GM12872 (cell line): ENCODE data around the gene ERBIN.

Experiments used
- CTCF ChIP-seq: IDR thresholded peaks from 3 replicates; pipeline ENCODE4 v1.5.1; 2011; ENCODE audit warnings: low read depth, mild to moderate bottlenecking, low read length, moderate library complexity; ENCODE audit not compliant: insufficient read depth

ERBIN gene

GRCh38 chr5:65987982-65988381 is 61.6 kb downstream of the ERBIN start:
- TF ChIP-seq CTCF: no peak

GRCh38 chr5:65989158-65989557 is 62.8 kb downstream of the ERBIN start:
- no peak for TF ChIP-seq CTCF

- TF ChIP-seq CTCF: no peak
Measured at GRCh38 chr5:65992630-65993029, 66.3 kb downstream of the ERBIN start.

GRCh38 chr5:65994117-65994786 is 67.9 kb downstream of the ERBIN start:
- TF ChIP-seq CTCF: no peak

GRCh38 chr5:65999061-65999723 is 72.8 kb downstream of the ERBIN start:
- no peak for TF ChIP-seq CTCF

DNA sequence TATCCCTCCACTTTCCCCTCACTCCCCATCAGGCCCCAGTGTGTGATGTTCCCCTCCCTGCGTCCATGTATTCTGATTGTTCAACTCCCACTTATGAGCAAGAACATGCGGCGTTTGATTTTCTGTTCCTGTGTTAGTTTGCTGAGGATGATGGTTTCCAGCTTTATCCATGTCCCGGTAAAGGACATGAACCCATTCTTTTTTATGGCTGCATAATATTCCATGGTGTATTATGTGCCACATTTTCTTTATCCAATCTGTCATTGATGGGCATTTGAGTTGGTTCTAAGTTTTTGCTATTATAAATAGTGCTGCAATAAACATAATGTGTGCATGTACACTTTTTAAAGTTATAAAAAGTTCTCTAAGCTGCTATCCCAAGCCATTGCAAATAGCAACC is 75.6 kb downstream of the ERBIN start:
- TF ChIP-seq CTCF: no peak

DNA sequence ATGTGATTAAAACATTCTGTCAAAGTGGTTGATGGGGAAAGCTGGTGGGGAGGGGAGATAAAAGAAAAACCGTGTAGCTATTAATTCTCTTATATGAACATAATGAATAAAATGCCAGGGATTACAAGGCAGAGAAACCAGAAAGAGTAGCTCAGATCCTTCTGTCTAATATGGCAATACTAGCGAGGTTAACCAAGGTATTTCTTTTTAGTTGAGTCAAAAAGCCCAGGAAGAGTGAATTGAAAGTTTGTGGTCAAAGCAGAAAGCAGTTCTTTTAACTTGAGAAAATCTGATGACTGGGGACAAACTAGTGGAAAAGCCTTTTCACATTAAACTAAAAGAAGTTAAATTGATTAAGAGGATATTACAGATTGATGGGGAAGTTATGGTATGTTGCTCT is 76.0 kb downstream of the ERBIN start:
- no peak for TF ChIP-seq CTCF
